H9 (cell line): ENCODE data around the gene SUV39H2. TPM values are rescaled to one million over a fixed set of nuclear protein-coding genes. Genes with fewer than 3 reads are reported as not detected.

ENCODE experiments used
- DNase-seq: peaks from one replicate; pipeline ENCODE4 v3.0.0-alpha.2; 2017
- H2AFZ ChIP-seq: one replicate; pipeline ENCODE4 v1.6.1; 2013; ENCODE audit warnings: mild to moderate bottlenecking, low read length, control low read depth, moderate library complexity
- H2AK5ac ChIP-seq: 2 replicates; pipeline ENCODE4 v1.6.1; 2013; ENCODE audit warnings: low read length, control low read depth, mixed read lengths; ENCODE audit not compliant: insufficient read length
- H2BK120ac ChIP-seq: one replicate; pipeline ENCODE4 v1.6.1; 2013; ENCODE audit warnings: low read depth, mild to moderate bottlenecking, low read length, control low read depth, inconsistent platforms; ENCODE audit not compliant: poor library complexity, severe bottlenecking
- H2BK12ac ChIP-seq: 2 replicates; pipeline ENCODE4 v1.6.1; 2013; ENCODE audit warnings: low read length, control low read depth, mixed read lengths, low read depth; ENCODE audit not compliant: insufficient read length
- H2BK15ac ChIP-seq: 2 replicates; pipeline ENCODE4 v1.6.1; 2013; ENCODE audit warnings: low read depth, low read length, control low read depth
- H2BK20ac ChIP-seq: one replicate; pipeline ENCODE4 v1.6.1; 2013; ENCODE audit warnings: low read depth, mild to moderate bottlenecking, low read length, control low read depth, inconsistent platforms; ENCODE audit not compliant: poor library complexity, severe bottlenecking
- H2BK5ac ChIP-seq: 2 replicates; pipeline ENCODE4 v1.6.1; 2013; ENCODE audit warnings: low read length, control low read depth, mixed read lengths; ENCODE audit not compliant: insufficient read length
- H3K14ac ChIP-seq: 2 replicates; pipeline ENCODE4 v1.6.1; 2013; ENCODE audit warnings: low read length, control low read depth; ENCODE audit not compliant: insufficient read depth
- H3K18ac ChIP-seq: 2 replicates; pipeline ENCODE4 v1.6.1; 2013; ENCODE audit warnings: low read depth, mild to moderate bottlenecking, mixed read lengths, low read length, control low read depth; ENCODE audit not compliant: insufficient read length
- H3K23ac ChIP-seq: 2 replicates; pipeline ENCODE4 v1.6.1; 2013; ENCODE audit warnings: low read length, control low read depth, mixed read lengths, low read depth; ENCODE audit not compliant: insufficient read length
- H3K23me2 ChIP-seq: 2 replicates; pipeline ENCODE4 v1.6.1; 2013; ENCODE audit warnings: low read depth, mild to moderate bottlenecking, mixed read lengths, low read length, control low read depth; ENCODE audit not compliant: insufficient read length, poor library complexity, severe bottlenecking
- H3K27ac ChIP-seq: 2 replicates; pipeline ENCODE4 v1.5.1; 2013; ENCODE audit warnings: low read length, control low read depth, mixed read lengths, low read depth; ENCODE audit not compliant: insufficient read length
- H3K27me3 ChIP-seq: 2 replicates; pipeline ENCODE4 v1.6.1; 2013; ENCODE audit warnings: low read length, control low read depth, inconsistent platforms; ENCODE audit not compliant: insufficient read depth
- H3K4ac ChIP-seq: 2 replicates; pipeline ENCODE4 v1.6.1; 2013; ENCODE audit warnings: low read depth, mild to moderate bottlenecking, control low read depth, inconsistent platforms, low read length, moderate library complexity
- H3K4me1 ChIP-seq: 2 replicates; pipeline ENCODE4 v1.6.1; 2013; ENCODE audit warnings: low read length, control low read depth, inconsistent platforms; ENCODE audit not compliant: insufficient read depth
- H3K4me2 ChIP-seq: 2 replicates; pipeline ENCODE4 v1.6.1; 2013; ENCODE audit warnings: low read length, control low read depth, mixed read lengths; ENCODE audit not compliant: insufficient read length, insufficient read depth
- H3K56ac ChIP-seq: 2 replicates; pipeline ENCODE4 v1.6.1; 2013; ENCODE audit warnings: low read depth, mild to moderate bottlenecking, mixed read lengths, low read length, control low read depth; ENCODE audit not compliant: insufficient read length
- H3K79me1 ChIP-seq: 2 replicates; pipeline ENCODE4 v1.6.1; 2013; ENCODE audit warnings: low read depth, mild to moderate bottlenecking, moderate library complexity, low read length, control low read depth, inconsistent platforms; ENCODE audit not compliant: insufficient read depth, poor library complexity, severe bottlenecking
- H3K79me2 ChIP-seq: 2 replicates; pipeline ENCODE4 v1.6.1; 2013; ENCODE audit warnings: low read length, control low read depth, inconsistent platforms; ENCODE audit not compliant: insufficient read depth
- H3K9ac ChIP-seq: 2 replicates; pipeline ENCODE4 v1.6.1; 2013; ENCODE audit warnings: low read length, control low read depth, mixed read lengths; ENCODE audit not compliant: insufficient read length; ENCODE audit errors: extremely low read depth
- H3K9me3 ChIP-seq: one replicate; pipeline ENCODE4 v1.6.1; 2013; ENCODE audit warnings: low read depth, low read length, inconsistent platforms; ENCODE audit not compliant: control insufficient read depth
- H3T11ph ChIP-seq: one replicate; pipeline ENCODE4 v1.6.1; 2013; ENCODE audit warnings: mild to moderate bottlenecking, low read length, control low read depth, inconsistent platforms
- H4K20me1 ChIP-seq: one replicate; pipeline ENCODE4 v1.6.1; 2013; ENCODE audit not compliant: control insufficient read depth, insufficient read length, insufficient read depth
- H4K5ac ChIP-seq: 2 replicates; pipeline ENCODE4 v1.6.1; 2013; ENCODE audit warnings: low read depth, mild to moderate bottlenecking, mixed read lengths, low read length, control low read depth; ENCODE audit not compliant: insufficient read length
- H4K8ac ChIP-seq: replicated peaks from 2 replicates; pipeline ENCODE4 v1.6.1; 2013; ENCODE audit warnings: low read length, control low read depth, mixed read lengths, low read depth; ENCODE audit not compliant: insufficient read length
- H4K91ac ChIP-seq: 2 replicates; pipeline ENCODE4 v1.6.1; 2013; ENCODE audit warnings: low read depth, mild to moderate bottlenecking, moderate library complexity, mixed read lengths, low read length, control low read depth; ENCODE audit not compliant: insufficient read length
- H3K27ac Mint-ChIP-seq, 3 experiments: 2 replicates in 2 of 3; 3 replicates in 1 of 3; pipeline ENCODE4 v1.8.0; 2020 to 2021; ENCODE audit warnings: mixed read lengths in 3 of 3, mild to moderate bottlenecking in 1 of 3, moderate library complexity in 1 of 3
- H3K27me3 Mint-ChIP-seq: 2 replicates; pipeline ENCODE4 v1.8.0; 2021; ENCODE audit warnings: low read depth, mild to moderate bottlenecking, moderate library complexity, mixed read lengths
- H3K36me3 Mint-ChIP-seq, 3 experiments: 2 replicates in 2 of 3; 3 replicates in 1 of 3; pipeline ENCODE4 v1.8.0; 2020 to 2021; ENCODE audit warnings: low read depth in 3 of 3, mixed read lengths in 3 of 3; ENCODE audit not compliant: insufficient read depth in 1 of 3
- H3K4me1 Mint-ChIP-seq, 2 experiments: 2 replicates each; pipeline ENCODE4 v1.8.0; 2020; ENCODE audit warnings: mixed read lengths in 2 of 2
- H3K4me3 Mint-ChIP-seq, 2 experiments: 2 replicates in 1 of 2; 3 replicates in 1 of 2; pipeline ENCODE4 v1.8.0; 2020 to 2021; ENCODE audit warnings: mild to moderate bottlenecking in 2 of 2, mixed read lengths in 2 of 2, moderate library complexity in 1 of 2
- H3K9me3 Mint-ChIP-seq, 2 experiments: 2 replicates in 1 of 2; 3 replicates in 1 of 2; pipeline ENCODE4 v1.8.0; 2020; ENCODE audit warnings: mild to moderate bottlenecking in 2 of 2, mixed read lengths in 2 of 2, moderate library complexity in 1 of 2
- WGBS: extraction: QIAGEN DNeasy Blood & Tissue Kit; methylation state at CpG from one replicate; pipeline ENCODE4 v1.1.7; 2013; ENCODE audit warnings: missing lambda C conversion rate, low lambda C conversion rate, mixed read lengths; ENCODE audit not compliant: insufficient read length; ENCODE audit errors: extremely low coverage; 5-methylcytosine and 5-hydroxymethylcytosine counted together
- total RNA-seq: library from RNA; stranded (reverse); gene quantifications from 2 replicates; pipeline ENCODE4 v1.2.1, GENCODE V29; 2021
- TF ChIP-seq, protein P1 (sequence below): fragments of 200-600 bp; sonication (generic); conservative IDR thresholded peaks from 3 replicates; pipeline ENCODE4 v1.8.0; 2021; ENCODE audit warnings: antibody characterized with exemption, mild to moderate bottlenecking

SUV39H2 gene
- total RNA-seq, 1 experiment from 2014 or later, result 59.7 TPM

DNA sequence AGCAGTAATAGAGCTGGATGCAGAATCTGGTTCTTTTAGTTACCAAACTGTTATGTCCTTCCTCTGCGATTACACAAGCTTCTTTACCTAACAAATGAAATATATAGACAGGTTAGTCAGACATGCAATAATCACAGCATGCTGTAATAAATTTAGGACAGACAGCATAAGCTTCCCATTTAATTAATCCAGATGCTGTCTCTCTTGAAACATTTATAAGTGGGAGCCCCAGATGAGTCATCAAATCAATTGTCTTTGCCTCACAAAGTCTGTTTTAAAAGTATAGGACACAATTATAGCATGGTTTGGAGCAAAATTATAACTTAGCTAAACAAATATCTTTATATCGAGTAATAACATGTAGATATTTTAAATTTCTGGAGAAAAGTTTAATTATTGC is 42.5 kb upstream of the SUV39H2 start:
- Histone ChIP-seq H2BK20ac (no peak overlapping the region), H3K4me2 (no peak overlapping the region), H4K5ac (no peak overlapping the region), H2BK12ac (no peak overlapping the region), H4K8ac (no peak overlapping the region), H3K14ac (no peak overlapping the region), H3K23ac (no peak overlapping the region), H3K9me3 (no peaks in the 10 kb centered on the region), H3K79me1 (no peaks in the 10 kb centered on the region), H3K79me2 (peaks cover 6% of the 10 kb centered on the region; the same call in 1 of the 2 replicates), H2BK15ac (no peak overlapping the region), H2BK120ac (no peak overlapping the region), H3K9ac (no peak overlapping the region), H4K20me1 (no peaks in the 10 kb centered on the region), H4K91ac (no peak overlapping the region), H3K27me3 (no peaks in the 10 kb centered on the region), H2AK5ac (no peak overlapping the region), H3K4ac (no peak overlapping the region), H3K56ac (no peak overlapping the region), H2AFZ (no peak overlapping the region), H3T11ph (no peak overlapping the region), H3K27ac (no peak overlapping the region), H2BK5ac (no peak overlapping the region), H3K18ac (no peak overlapping the region), H3K23me2 (no peaks in the 10 kb centered on the region), H3K4me1 (peaks cover 2% of the 10 kb centered on the region; the same call in 1 of the 2 replicates)
- TF ChIP-seq, protein P1, sequence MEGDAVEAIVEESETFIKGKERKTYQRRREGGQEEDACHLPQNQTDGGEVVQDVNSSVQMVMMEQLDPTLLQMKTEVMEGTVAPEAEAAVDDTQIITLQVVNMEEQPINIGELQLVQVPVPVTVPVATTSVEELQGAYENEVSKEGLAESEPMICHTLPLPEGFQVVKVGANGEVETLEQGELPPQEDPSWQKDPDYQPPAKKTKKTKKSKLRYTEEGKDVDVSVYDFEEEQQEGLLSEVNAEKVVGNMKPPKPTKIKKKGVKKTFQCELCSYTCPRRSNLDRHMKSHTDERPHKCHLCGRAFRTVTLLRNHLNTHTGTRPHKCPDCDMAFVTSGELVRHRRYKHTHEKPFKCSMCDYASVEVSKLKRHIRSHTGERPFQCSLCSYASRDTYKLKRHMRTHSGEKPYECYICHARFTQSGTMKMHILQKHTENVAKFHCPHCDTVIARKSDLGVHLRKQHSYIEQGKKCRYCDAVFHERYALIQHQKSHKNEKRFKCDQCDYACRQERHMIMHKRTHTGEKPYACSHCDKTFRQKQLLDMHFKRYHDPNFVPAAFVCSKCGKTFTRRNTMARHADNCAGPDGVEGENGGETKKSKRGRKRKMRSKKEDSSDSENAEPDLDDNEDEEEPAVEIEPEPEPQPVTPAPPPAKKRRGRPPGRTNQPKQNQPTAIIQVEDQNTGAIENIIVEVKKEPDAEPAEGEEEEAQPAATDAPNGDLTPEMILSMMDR, result no peak
- DNase-seq, result no peak
- Mint-ChIP-seq H3K4me3 (no peak overlapping the region), H3K27ac (no peak overlapping the region), H3K27me3 (no peaks in the 10 kb centered on the region), H3K9me3 (no peaks in the 10 kb centered on the region), H3K36me3 (peaks cover 9 to 19% (median 15%) of the 10 kb centered on the region in 3 experiments), H3K4me1 (peaks cover 21 to 23% of the 10 kb centered on the region in 2 experiments)
- WGBS, result no CpG with 5 or more reads among the region's 2 CpGs
